NCI-H2196 (cell line): ENCODE data around the gene LATS2.
"Not testable (repeated sequence)": the region's sequence is repeated elsewhere in the genome, so short reads cannot be mapped to it uniquely, and the experiment has no call there.

Experiments used
- DNase-seq: peaks from one replicate; lab custom pipeline; 2025; ENCODE audit not compliant: unreplicated experiment; lab: John Stamatoyannopoulos, UW

The LATS2 gene

GRCh38 chr13:20969182-20969581, 92.2 kb downstream of the LATS2 start:
- DNase-seq = no peak

GRCh38 chr13:20968745-20969144, 92.6 kb downstream of the LATS2 start:
- DNase-seq = no peak

GRCh38 chr13:20967340-20967739, 94.0 kb downstream of the LATS2 start:
- no peak for DNase-seq

- no peak for DNase-seq
Observed at GRCh38 chr13:20964904-20965303, 96.5 kb downstream of the LATS2 start.

GRCh38 chr13:20961663-20962062, 99.7 kb downstream of the LATS2 start:
- not testable (repeated sequence) for DNase-seq

- no peak for DNase-seq
Observed at GRCh38 chr13:20960663-20961309, 100.6 kb downstream of the LATS2 start.

GRCh38 chr13:20957049-20957620, 104.3 kb downstream of the LATS2 start:
- not testable (repeated sequence) for DNase-seq

- DNase-seq = no peak
Observed at GRCh38 chr13:20955496-20955895, 105.9 kb downstream of the LATS2 start.

- no peak for DNase-seq
Observed at GRCh38 chr13:20953245-20953931, 108.0 kb downstream of the LATS2 start.

GRCh38 chr13:20952838-20953237, 108.5 kb downstream of the LATS2 start:
- DNase-seq = no peak

- DNase-seq = not testable (repeated sequence)
Observed at GRCh38 chr13:20948001-20948400, 113.4 kb downstream of the LATS2 start.

GRCh38 chr13:20945952-20946383, 115.4 kb downstream of the LATS2 start:
- DNase-seq = no peak

- DNase-seq = no peak
Observed at GRCh38 chr13:20942938-20943559, 118.3 kb downstream of the LATS2 start.

- DNase-seq = not testable (repeated sequence)
Observed at GRCh38 chr13:20940511-20940910, 120.9 kb downstream of the LATS2 start.

GRCh38 chr13:20940083-20940482, 121.3 kb downstream of the LATS2 start:
- DNase-seq = no peak

GRCh38 chr13:20939662-20940061, 121.7 kb downstream of the LATS2 start:
- no peak for DNase-seq

- DNase-seq = no peak
Observed at GRCh38 chr13:20938302-20938701, 123.1 kb downstream of the LATS2 start.

GRCh38 chr13:20927596-20928257, 133.7 kb downstream of the LATS2 start:
- no peak for DNase-seq

- not testable (repeated sequence) for DNase-seq
Observed at GRCh38 chr13:20925395-20925790, 136.0 kb downstream of the LATS2 start.

- peak; percentile 63 for DNase-seq
Observed at GRCh38 chr13:20924758-20925394, 136.5 kb downstream of the LATS2 start.

- DNase-seq = no peak
Observed at GRCh38 chr13:20923272-20923671, 138.1 kb downstream of the LATS2 start.
